ENCODE data around the gene TMEM126A.
"Not testable (repeated sequence)": the region's sequence is repeated elsewhere in the genome, so short reads cannot be mapped to it uniquely, and the experiment has no call there.

TMEM126A gene

DNA sequence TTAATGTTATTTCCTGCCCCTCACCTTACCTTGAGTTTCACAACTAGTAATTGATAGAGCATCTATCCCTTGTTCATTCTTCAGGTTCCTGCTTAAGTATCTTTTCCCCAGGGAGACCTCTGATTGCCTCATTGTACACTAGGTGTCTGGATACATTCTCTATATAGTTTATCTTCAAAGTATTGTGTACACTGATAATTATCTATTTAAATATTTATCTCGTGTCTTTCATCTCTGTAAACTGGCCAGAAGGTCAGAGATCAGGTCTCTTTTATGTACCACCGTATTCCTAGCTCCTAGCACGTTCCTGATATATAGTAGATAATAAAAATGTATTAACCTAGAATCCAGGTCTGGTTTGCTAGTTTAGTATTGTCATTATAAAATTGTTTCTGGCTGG lies 13.0 kb upstream of the TMEM126A start:
- no peak for ATAC-seq
- Mint-ChIP-seq H3K36me3 (peaks cover 31% of the 10 kb centered on the region), H3K4me1 (no peaks in the 10 kb centered on the region), H3K27ac (no peak overlapping the region), H3K4me3 (no peak overlapping the region), H3K9me3 (no peaks in the 10 kb centered on the region), H3K27me3 (no peaks in the 10 kb centered on the region)

DNA sequence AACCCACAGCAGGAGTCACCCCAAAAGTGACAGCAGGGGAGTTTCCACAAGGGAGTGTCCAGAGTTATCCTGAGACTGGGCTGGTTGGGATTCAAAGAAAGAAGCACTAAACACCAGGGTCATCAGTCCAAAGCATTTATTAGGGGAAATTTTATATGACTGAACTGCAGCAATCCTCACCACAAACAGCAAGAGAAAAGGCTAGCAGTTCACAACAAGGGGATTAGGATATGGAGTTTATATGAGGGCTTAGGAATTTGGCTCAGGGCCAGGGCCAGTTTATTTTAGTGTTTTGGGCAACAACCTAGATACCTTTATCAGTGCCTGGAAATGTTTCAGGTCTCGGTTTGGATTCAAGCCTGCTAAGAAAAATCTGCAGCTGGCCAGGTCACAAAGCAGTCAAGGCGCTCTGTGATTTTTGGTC lies 4.6 kb upstream of the TMEM126A start:
- H3K27me3 Mint-ChIP-seq = peaks cover 16% of the 10 kb centered on the region
- H3K36me3 Mint-ChIP-seq = peaks cover 10% of the 10 kb centered on the region
- no peak overlapping the region for H3K27ac Mint-ChIP-seq
- H3K4me3 Mint-ChIP-seq = no peak overlapping the region
- no peak for ATAC-seq
- no peaks in the 10 kb centered on the region for H3K4me1 Mint-ChIP-seq
- no peaks in the 10 kb centered on the region for H3K9me3 Mint-ChIP-seq

DNA sequence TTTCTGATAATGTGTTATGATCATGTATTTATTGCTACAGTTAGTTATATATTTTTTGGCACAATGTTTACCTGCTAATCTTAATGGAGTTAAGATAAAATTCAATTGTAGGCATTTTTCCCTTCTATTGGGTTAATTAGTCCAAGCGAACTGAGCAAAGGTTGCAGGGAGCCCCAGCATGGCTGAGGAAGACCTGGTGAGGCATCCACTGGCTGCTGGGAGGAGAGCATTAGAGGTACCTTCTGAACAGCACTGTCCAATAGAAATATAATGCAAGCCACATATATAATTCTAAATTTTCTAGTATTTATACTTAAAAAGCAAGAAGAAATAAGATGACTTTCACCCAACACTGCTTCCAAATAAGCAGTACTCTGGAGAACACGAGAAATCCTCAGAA lies 689 bp upstream of the TMEM126A start:
- H3K27me3 Mint-ChIP-seq = peaks cover 14% of the 10 kb centered on the region
- H3K27ac Mint-ChIP-seq = peak overlapping the region; percentile 89
- no peaks in the 10 kb centered on the region for H3K9me3 Mint-ChIP-seq
- H3K36me3 Mint-ChIP-seq = peaks cover 11% of the 10 kb centered on the region
- no peaks in the 10 kb centered on the region for H3K4me1 Mint-ChIP-seq
- peak overlapping the region; percentile 90 for H3K4me3 Mint-ChIP-seq
- ATAC-seq = no peak

DNA sequence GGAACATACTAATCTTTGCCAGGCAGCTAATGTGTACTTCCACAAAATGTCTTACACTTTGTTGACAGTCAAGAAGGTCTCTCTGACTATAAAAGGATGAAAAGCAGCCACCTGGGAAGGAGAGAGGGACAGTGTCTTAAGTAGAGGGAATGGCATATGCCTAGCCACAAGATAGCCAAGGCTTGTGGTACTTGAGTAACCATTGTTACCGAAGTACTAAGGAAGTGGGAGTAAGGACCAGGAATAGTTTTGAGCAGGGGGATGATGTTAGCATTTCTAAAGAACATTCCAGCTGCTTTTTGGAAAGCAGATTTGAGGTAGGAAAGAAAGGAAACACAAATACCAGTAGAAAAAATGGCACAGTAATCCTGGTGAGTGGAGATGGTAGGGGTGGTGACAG lies 3.4 kb downstream of the TMEM126A start:
- H3K36me3 Mint-ChIP-seq = peaks cover 22% of the 10 kb centered on the region
- no peak for ATAC-seq
- H3K4me1 Mint-ChIP-seq = peaks cover 9% of the 10 kb centered on the region
- no peaks in the 10 kb centered on the region for H3K27me3 Mint-ChIP-seq
- no peak overlapping the region for H3K4me3 Mint-ChIP-seq
- H3K9me3 Mint-ChIP-seq = no peaks in the 10 kb centered on the region
- H3K27ac Mint-ChIP-seq = no peak overlapping the region

DNA sequence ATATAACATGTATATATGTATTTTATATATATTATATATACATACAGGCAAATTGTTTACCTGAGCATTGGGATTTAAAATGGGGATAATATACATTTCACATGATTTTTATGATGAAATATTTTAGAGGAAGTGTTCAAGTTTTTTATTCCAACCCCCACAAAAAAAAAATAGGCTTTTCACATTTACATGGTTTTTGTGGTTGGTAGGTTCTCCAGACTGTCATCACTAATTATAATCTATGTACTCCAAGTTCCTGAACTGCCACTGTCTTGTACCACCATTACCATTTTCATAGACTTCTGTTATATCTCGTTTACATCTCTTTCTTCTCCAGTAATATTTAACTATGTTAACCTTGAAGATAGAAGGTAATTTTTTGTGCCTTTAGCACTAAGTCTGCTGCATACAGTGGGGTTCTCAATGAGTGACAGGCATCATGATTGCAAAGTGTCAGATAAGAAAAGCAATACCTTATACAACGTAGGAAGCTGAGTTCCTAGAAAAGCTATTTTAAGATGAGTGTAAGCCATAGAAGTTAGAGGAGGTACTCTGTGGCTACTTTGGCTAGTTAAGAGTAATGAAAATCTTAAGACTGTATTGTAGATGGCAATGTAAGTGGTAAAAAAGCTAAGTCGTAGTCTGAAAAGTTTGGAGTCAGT lies 5.2 kb downstream of the TMEM126A start:
- Mint-ChIP-seq H3K36me3 (peaks cover 22% of the 10 kb centered on the region), H3K27ac (no peak overlapping the region), H3K9me3 (no peaks in the 10 kb centered on the region), H3K4me3 (no peak overlapping the region), H3K4me1 (peaks cover 9% of the 10 kb centered on the region), H3K27me3 (no peaks in the 10 kb centered on the region)
- no peak for ATAC-seq

DNA sequence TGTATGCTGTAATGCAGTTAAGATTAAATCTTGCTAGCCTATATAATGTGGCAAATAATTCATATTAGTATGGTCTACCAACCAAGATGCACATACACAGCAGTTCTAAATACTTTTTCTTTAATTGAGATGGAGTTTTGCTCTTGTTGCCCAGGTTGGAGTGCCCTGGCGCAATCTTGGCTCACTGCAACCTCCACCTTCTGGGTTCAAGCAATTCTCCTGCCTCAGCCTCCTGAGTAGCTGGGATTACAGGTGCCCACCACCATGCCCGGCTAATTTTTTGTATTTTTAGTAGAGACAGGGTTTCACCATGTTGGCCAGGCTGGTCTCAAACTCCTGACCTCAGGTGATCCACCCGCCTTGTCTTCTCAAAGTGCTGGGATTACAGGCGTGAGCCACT lies 6.6 kb downstream of the TMEM126A start:
- H3K36me3 Mint-ChIP-seq = peaks cover 23% of the 10 kb centered on the region
- not testable (repeated sequence) for H3K27me3 Mint-ChIP-seq, H3K9me3 Mint-ChIP-seq, H3K27ac Mint-ChIP-seq, ATAC-seq, H3K4me3 Mint-ChIP-seq
- peaks cover 10% of the 10 kb centered on the region for H3K4me1 Mint-ChIP-seq

DNA sequence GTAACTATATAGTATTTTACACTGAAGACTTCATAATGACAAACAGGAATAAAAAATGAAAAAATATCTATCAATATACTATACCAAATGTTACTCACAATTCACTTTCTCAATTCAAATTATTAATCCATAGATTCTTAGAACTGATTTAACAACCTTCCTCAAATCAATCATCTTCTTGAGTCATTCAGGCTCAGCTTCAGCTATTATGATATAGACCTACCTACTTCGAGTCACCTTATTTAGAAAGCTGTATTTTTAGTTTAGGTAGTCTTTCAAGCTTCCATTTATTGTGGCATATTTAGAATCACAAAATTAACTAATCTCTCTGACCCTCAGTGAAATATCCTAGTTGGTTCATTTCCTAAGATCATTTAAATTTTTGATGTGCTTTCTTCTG lies 9.0 kb downstream of the TMEM126A start:
- Mint-ChIP-seq H3K4me1 (peaks cover 32% of the 10 kb centered on the region), H3K4me3 (no peak overlapping the region), H3K27ac (no peak overlapping the region), H3K27me3 (no peaks in the 10 kb centered on the region), H3K9me3 (no peaks in the 10 kb centered on the region), H3K36me3 (peaks cover 35% of the 10 kb centered on the region)
- ATAC-seq = no peak

DNA sequence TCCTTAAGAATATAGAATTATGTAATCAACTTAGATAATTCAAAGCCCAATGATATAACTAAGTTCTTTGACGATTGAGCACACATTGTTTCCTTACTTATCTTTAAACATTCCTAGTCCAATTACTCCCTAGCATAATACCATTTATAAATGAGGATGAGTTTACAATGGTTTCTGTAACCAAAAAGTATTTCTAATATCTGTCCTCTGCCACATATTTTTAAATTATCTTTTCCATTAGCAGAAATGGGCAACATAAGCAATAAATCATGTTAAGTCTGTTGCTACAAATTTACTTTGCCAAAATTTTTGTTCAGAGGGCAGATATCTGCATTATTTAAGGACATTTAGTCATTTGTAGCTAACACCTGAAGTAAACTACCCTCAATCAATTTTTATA lies 10.4 kb downstream of the TMEM126A start:
- H3K4me3 Mint-ChIP-seq = no peak overlapping the region
- H3K27ac Mint-ChIP-seq = no peak overlapping the region
- H3K36me3 Mint-ChIP-seq = peaks cover 34% of the 10 kb centered on the region
- H3K4me1 Mint-ChIP-seq = peaks cover 32% of the 10 kb centered on the region
- no peak for ATAC-seq
- no peaks in the 10 kb centered on the region for H3K9me3 Mint-ChIP-seq
- H3K27me3 Mint-ChIP-seq = no peaks in the 10 kb centered on the region

DNA sequence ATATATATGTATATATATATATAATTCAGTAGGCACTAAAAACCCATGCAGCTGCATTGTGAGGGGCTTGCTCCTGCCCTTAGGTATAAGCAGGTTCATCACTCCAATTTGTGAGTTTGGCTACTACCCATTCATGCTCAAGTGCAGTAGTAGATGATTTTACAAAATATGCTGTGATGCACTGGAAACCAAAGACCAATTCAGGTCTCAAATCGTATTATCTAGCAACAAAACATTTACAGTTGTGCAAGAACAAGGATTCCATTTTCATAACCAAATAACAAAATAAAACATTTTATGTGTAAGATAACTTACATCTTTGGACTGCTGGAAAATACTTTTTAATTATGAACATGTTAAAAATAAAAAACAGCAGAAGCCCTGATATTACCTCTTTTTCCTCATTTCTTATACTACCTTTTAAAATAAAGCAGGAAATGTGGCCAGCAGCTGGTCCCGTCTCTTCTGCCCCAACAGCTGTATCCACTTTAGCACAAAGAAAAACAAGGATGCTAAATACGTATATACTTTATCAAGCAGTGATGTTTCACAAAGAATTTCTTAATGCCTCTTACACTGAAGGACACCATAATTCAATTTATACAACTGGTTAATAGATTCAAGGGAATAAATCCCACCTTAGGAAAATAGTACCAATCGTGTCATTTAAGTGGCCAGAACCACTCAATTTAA lies 14.4 kb downstream of the TMEM126A start:
- ATAC-seq = no peak
- Mint-ChIP-seq H3K27ac (no peak overlapping the region), H3K4me1 (peaks cover 41% of the 10 kb centered on the region), H3K36me3 (peaks cover 39% of the 10 kb centered on the region), H3K27me3 (no peaks in the 10 kb centered on the region), H3K4me3 (peak overlapping the region; percentile 41), H3K9me3 (no peaks in the 10 kb centered on the region)

DNA sequence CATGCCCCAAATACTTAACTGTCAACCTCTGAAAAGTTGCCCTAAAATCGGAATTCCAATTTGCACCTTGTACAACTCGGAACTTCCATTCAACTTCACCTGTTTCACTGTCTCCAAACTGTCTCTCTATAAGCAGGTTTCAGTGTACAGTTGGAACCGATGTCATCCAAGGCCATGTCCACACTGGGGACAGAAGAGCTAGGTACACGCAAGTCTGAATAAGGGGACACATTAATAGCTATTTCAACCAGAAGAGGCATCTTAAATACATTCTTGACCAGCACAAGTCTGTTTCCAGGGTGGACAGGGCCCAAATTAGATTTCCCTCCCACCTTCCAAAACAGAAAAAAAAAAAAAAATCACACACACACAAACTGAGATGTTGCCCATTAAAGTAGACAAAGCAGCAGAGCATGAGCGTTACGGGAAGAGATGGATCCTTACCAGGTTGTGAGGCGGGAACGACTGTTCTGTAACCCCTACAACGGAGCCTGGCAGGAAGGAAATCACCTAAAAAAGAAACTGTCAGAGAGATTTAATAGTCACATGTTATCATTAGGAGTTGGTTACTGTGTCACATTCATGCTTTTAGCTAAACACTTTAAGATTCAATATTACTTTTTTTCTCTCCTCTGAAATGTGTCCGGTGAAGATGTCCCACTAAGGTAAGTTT lies 15.4 kb downstream of the TMEM126A start:
- no peak for ATAC-seq
- Mint-ChIP-seq H3K27me3 (no peaks in the 10 kb centered on the region), H3K4me1 (peaks cover 41% of the 10 kb centered on the region), H3K9me3 (no peaks in the 10 kb centered on the region), H3K27ac (peak overlapping the region; percentile 91), H3K36me3 (peaks cover 39% of the 10 kb centered on the region), H3K4me3 (peak overlapping the region; percentile 96)

DNA sequence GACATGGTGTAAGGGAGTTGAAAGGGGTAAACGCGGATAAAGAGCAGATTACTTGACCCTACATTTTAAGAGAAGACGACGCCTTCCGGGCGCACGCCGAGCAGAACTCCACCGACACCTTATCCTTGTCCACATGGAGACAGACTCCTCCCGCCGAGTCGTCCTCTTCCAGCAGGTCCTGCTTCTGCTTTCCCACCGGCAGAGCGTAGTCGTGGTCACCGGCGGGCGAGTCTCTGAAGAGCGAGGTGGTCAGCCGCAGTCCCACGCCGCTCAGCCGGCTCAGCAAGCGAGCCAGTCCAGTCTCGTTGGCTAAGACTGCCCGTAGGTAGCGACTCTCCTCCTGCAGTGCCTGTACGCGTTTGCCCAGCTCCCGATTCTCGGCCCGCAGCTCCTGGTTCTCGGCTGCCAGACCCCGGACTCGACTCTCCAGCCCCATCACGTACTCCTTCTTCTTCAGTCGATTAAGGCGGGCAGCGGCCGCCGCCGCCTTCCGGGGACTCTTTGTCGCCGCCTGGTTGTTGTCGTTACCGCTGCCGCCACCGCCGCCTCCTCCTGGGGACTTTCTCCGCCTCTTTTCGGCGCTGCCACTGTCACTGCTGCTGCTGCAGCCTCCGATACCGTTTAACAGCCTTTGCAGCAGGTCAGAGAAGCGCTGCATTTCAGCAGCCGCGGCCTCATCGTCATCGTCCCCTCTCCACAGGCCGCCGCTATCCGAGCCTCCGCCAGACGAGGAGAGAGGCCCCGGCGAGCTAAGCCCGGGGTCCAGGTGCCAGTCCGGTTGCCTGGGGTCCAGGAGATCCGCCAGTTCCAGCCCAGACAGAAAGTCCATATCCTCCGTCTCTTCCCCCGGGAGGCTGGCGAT lies 16.2 kb downstream of the TMEM126A start:
- Mint-ChIP-seq H3K27me3 (no peaks in the 10 kb centered on the region), H3K9me3 (no peaks in the 10 kb centered on the region), H3K27ac (peak overlapping the region; percentile 91), H3K4me1 (peaks cover 41% of the 10 kb centered on the region), H3K36me3 (peaks cover 39% of the 10 kb centered on the region), H3K4me3 (peak overlapping the region; percentile 96)
- peak; percentile 83 for ATAC-seq

DNA sequence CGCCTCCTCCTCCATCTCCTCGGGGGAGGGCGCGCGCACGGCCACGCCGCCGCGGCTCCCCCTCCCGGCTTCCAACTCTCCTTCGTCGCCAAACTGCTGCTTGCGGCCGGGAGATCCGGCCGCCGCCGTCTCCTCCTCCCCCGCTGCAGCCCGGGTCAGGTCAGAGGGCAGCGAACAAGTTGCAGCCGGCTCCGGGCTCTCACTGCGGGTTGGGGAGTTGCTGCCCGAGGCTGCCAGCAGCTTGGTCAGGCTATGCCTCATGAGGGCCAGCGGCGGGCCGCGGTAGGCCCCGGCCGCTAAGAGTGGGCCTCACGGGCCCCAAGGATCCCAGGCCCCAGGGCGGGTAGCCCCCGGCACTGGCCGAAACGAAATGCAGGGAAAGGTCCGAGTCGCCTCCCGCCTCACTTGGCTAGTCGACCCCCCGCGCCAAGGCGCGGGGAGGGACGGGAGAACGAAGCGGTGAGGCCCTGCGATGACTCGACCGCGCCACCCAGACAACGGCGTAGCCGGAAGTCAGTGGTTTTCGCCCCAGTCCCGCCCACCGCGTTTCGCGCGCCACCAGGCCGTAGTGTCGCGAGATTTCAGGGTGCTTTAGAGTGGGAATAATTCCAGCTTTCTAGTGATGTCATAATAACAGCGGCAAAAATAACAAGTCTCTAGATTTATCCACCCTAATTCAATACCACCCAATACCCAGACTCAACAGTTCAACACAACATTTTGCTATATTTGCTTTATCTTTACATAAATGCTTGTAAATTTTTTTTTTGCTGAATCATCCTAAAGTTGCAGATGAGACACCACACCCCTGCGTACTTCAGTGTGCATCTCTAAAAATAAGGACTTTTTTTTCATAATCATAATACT lies 17.1 kb downstream of the TMEM126A start, which contains the start of gene CREBZF:
CREBZF (minus strand) TSS at position 515 of the 867 bp plus-strand sequence; CDS start at position 261, 254 bp downstream.
- H3K27ac Mint-ChIP-seq = peak within 1 kb of the TSS; percentile 91
- H3K4me3 Mint-ChIP-seq = peak within 1 kb of the TSS; percentile 96
- peak; percentile 96 for ATAC-seq
- no peaks in the 10 kb centered on the region for H3K27me3 Mint-ChIP-seq
- H3K4me1 Mint-ChIP-seq = peaks cover 35% of the 10 kb centered on the region
- H3K9me3 Mint-ChIP-seq = no peaks in the 10 kb centered on the region
- peaks cover 33% of the 10 kb centered on the region for H3K36me3 Mint-ChIP-seq

DNA sequence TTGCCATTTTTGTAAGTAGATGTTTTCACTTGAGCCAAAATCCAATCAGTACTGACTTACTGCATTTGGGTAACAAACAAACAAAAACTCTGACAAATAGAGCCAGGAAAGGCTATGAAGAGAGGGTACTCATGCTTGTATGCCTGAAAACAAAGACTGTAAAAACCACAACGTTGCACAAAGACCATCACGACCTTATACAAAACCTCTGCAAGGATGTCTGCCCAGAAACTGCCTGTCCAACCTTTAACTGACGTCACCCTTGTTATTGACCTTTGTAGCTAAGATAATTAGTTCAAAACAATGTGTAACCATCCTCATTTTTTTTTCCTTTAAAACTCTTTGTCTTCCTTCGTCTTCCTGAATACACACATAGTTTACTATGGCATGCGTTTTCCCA lies 18.0 kb downstream of the TMEM126A start:
- no peak overlapping the region for H3K4me3 Mint-ChIP-seq
- H3K36me3 Mint-ChIP-seq = peaks cover 24% of the 10 kb centered on the region
- no peak for ATAC-seq
- H3K27me3 Mint-ChIP-seq = no peaks in the 10 kb centered on the region
- H3K4me1 Mint-ChIP-seq = peaks cover 26% of the 10 kb centered on the region
- H3K27ac Mint-ChIP-seq = peak overlapping the region; percentile 91
- no peaks in the 10 kb centered on the region for H3K9me3 Mint-ChIP-seq

DNA sequence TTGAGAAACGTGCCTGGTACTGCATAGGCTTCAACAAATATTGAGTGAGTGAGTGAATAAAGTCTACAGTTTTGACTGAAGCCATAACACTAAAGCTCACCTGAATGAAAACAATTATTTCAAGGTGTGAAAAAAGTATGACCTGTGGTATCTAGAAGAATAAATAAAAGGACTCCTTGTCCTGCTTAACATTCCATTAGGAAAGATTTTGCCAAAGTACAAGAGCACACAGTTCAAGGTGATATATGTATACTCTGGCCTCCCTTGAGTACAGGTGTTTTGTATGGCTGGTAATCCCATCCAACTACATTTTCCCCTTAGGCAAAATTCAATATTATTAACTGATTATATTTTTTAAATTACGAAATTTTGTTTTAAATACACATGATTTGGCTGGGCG lies 18.9 kb downstream of the TMEM126A start:
- Mint-ChIP-seq H3K9me3 (no peaks in the 10 kb centered on the region), H3K36me3 (peaks cover 16% of the 10 kb centered on the region), H3K4me1 (peaks cover 19% of the 10 kb centered on the region), H3K4me3 (no peak overlapping the region), H3K27ac (no peak overlapping the region), H3K27me3 (no peaks in the 10 kb centered on the region)
- no peak for ATAC-seq
